Measurements from ENCODE around the gene DDO. TPM values are rescaled to one million over a fixed set of nuclear protein-coding genes. Genes with fewer than 3 reads are reported as not detected.

The DDO gene
- total and polyA plus RNA-seq, 9 of the 15 experiments (the other 6 are each of a cell fraction or from before 2014, with no cell fraction given): not detected

DNA sequence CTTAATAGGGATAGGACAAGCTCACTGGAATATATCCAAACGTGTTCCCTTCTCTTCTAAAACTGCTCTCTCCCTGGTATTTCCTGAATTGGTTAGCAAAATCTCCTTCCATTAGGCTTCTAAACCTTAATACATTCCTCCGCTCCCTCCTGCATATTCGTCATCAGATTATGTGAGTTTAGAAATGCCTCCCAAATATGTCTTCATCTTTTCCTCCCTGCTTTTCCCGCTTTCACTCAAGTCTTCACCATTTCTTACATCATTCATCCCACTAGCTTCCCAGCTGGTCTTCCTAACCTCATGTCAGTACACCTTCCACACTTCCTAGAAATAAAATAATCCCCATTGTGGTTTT is 34.1 kb upstream of the DDO start:
- no peak for DNase-seq (ENCODE audit: extremely low read depth in 1 of 4, low spot score in 3 of 4)
- FAIRE-seq: no peak
- H3K4me3 ChIP-seq: no peak overlapping the region
- H3K79me2 ChIP-seq (ENCODE audit: control insufficient read depth, insufficient read depth, low read length): no peaks in the 10 kb centered on the region
- peaks cover 3 to 8% of the 10 kb centered on the region in 2 experiments; a peak in 2 of 5 replicates for H3K27me3 ChIP-seq (ENCODE audit: control insufficient read depth in 2 of 2, insufficient read depth in 2 of 2, low read length in 2 of 2)
- no peak overlapping the region for H3K9ac ChIP-seq (ENCODE audit: insufficient read depth in 1 of 2, low read depth in 2 of 2, low read length in 2 of 2)
- POLR2A ChIA-PET: no interaction called here
- H4K20me1 ChIP-seq (replicated peaks; ENCODE audit: control insufficient read depth, insufficient read depth, low read length): no peaks in the 10 kb centered on the region
- no peaks in the 10 kb centered on the region for H3K9me3 ChIP-seq (replicated peaks; ENCODE audit: control insufficient read depth, insufficient read depth, low read depth, low read length)
- H3K27ac ChIP-seq (ENCODE audit: extremely low read depth, low read depth, low read length): no peak overlapping the region
- WGBS (ENCODE audit: insufficient coverage, low coverage, missing lambda C conversion rate): 0% methylated on average over 4 of the region's 4 CpGs
- intact Hi-C loops (cut with micrococcal nuclease) (no loop called here), in situ Hi-C loops (cut with MboI) (no loop called here)
- H3K9me1 ChIP-seq (ENCODE audit: control insufficient read depth, insufficient read depth, low read length): no peaks in the 10 kb centered on the region
- TF ChIP-seq MBD2 (IDR thresholded peaks at IDR 0.05; ENCODE audit: borderline replicate concordance, low read depth) (no peak), ZNF766 (CRISPR knock-in tag; conservative IDR thresholded peaks at IDR 0.05) (no peak), CBX1 (IDR thresholded peaks at IDR 0.05; ENCODE audit: low read depth) (no peak), MCM5 (IDR thresholded peaks at IDR 0.05; ENCODE audit: low read depth) (no peak), NR1H2 (CRISPR knock-in tag; IDR thresholded peaks at IDR 0.05) (no peak), MAFK (IDR thresholded peaks at IDR 0.05; ENCODE audit: low read length) (no peak), YY1 (IDR thresholded peaks at IDR 0.05; ENCODE audit: borderline replicate concordance in 1 of 3, control insufficient read depth in 1 of 3, extremely low read depth in 1 of 3, insufficient read depth in 3 of 3, insufficient read length in 1 of 3, insufficient replicate concordance in 2 of 3, low read depth in 1 of 3, low read length in 2 of 3) (no peak), HNRNPUL1 (IDR thresholded peaks at IDR 0.05; ENCODE audit: low read length) (no peak), HOXB6 (CRISPR knock-in tag; IDR thresholded peaks at IDR 0.05; ENCODE audit: borderline replicate concordance) (no peak), ZNF197 (CRISPR knock-in tag; IDR thresholded peaks at IDR 0.05; ENCODE audit: low read depth) (no peak)
- TF ChIP-seq, protein P1, sequence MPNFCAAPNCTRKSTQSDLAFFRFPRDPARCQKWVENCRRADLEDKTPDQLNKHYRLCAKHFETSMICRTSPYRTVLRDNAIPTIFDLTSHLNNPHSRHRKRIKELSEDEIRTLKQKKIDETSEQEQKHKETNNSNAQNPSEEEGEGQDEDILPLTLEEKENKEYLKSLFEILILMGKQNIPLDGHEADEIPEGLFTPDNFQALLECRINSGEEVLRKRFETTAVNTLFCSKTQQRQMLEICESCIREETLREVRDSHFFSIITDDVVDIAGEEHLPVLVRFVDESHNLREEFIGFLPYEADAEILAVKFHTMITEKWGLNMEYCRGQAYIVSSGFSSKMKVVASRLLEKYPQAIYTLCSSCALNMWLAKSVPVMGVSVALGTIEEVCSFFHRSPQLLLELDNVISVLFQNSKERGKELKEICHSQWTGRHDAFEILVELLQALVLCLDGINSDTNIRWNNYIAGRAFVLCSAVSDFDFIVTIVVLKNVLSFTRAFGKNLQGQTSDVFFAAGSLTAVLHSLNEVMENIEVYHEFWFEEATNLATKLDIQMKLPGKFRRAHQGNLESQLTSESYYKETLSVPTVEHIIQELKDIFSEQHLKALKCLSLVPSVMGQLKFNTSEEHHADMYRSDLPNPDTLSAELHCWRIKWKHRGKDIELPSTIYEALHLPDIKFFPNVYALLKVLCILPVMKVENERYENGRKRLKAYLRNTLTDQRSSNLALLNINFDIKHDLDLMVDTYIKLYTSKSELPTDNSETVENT (CRISPR knock-in tag; IDR thresholded peaks at IDR 0.05): no peak
- no peak overlapping the region for H3K4me2 ChIP-seq (ENCODE audit: insufficient read depth, low read length)
- no TSS peak for BruUV-seq (replicated peaks)
- no peak overlapping the region for H2AFZ ChIP-seq (ENCODE audit: low read depth, low read length)
- H3K36me3 ChIP-seq (ENCODE audit: control insufficient read depth, insufficient read depth, low read length): no peaks in the 10 kb centered on the region
- no peak for ATAC-seq
- CTCF ChIA-PET (ENCODE audit: low intra/inter-chr PET ratio): no interaction called here
- no peaks in the 10 kb centered on the region for H3K4me1 ChIP-seq (replicated peaks in 1 of 2; ENCODE audit: control insufficient read depth in 2 of 2, insufficient read depth in 2 of 2, low read length in 2 of 2)
